ENCODE measurements around the gene CTTN. TPM values are rescaled to one million over a fixed set of nuclear protein-coding genes. Genes with fewer than 3 reads are reported as not detected.

The CTTN gene
- total and polyA plus RNA-seq, 10 of the 15 experiments (the other 5 are each of a cell fraction or from before 2014, with no cell fraction given) = 1.1 to 37.8 (median 11.8) TPM

DNA sequence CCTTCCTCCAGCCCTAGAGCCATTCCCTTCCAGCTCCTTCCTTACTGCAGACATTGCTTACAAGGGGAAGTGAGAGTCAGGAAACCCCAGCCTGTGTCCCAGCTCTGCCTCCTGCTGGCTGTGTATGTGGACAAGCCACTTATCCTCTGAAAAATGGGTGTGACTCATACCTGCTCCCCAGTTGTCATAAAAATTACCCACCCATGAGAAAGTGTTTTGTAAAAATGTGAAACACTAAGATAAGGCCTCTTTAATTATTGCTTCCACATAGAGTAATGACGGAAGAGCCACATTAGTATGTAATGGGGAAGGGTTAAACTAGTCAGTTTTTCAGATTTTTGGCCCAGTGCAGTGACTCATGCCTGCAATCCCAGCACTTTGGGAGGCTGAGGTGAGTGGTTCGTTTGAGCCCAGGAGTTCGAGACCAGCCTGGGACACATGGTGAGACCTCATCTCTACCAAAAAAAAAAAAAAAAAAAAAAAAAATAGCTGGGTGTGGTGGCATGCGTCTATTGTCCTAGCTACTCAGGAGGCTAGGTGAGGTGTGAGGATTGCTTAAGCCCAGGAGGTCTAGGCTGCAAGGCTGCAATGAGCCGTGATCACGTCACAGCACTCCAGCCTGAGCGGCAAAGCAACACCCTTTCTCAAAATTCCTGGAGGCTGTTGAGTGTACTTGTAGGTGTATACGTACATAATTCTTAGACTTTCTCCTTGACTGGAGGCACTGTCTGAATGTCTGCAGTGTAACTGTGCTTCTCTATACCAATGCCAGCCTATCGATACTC is 84.9 kb downstream of the CTTN start:
- Histone ChIP-seq H3K27ac (ENCODE audit: control insufficient read depth, insufficient read depth) (no peak overlapping the region), H3K27me3 (replicated peaks in 1 of 2; ENCODE audit: control insufficient read depth in 2 of 2, insufficient read depth in 2 of 2, low read length in 1 of 2) (no peaks in the 10 kb centered on the region), H3K4me1 (ENCODE audit: control insufficient read depth, insufficient read depth, low read length) (no peaks in the 10 kb centered on the region), H2AFZ (ENCODE audit: control insufficient read depth, low read depth, low read length) (no peak overlapping the region), H3K79me2 (ENCODE audit: control insufficient read depth, insufficient read depth, low read length) (no peaks in the 10 kb centered on the region), H3K36me3 (ENCODE audit: control insufficient read depth in 2 of 2, insufficient read depth in 2 of 2, low read length in 1 of 2) (no peaks in the 10 kb centered on the region), H3K4me2 (ENCODE audit: control insufficient read depth, insufficient read depth) (no peak overlapping the region), H4K20me1 (ENCODE audit: control insufficient read depth, insufficient read depth) (no peaks in the 10 kb centered on the region), H3K4me3 (no peak overlapping the region), H3K9me3 (replicated peaks; ENCODE audit: control insufficient read depth, insufficient read depth, low read length) (no peaks in the 10 kb centered on the region; the same call in 2 of the 3 replicates), H3K9ac (ENCODE audit: control insufficient read depth, insufficient read depth, low read length) (no peak overlapping the region)
- SMC1A ChIA-PET (ENCODE audit: uncharacterized antibody, unreplicated experiment) = interaction anchor here (0.9 kb wide), 1 partner anchor 274 kb away, joined by 3 read pairs; no protein-coding TSS in a partner anchor
- peak; percentile 80 for ATAC-seq
- no TSS peak for BruUV-seq (replicated peaks)
- POLR2A ChIA-PET = no interaction called here
- CTCF ChIA-PET = interaction anchor here (0.6 to 1.2 kb wide), 4 partner anchors 9 to 251 kb away, joined by 3 to 4 read pairs (median 4); no protein-coding TSS in a partner anchor
- WGBS (ENCODE audit: insufficient coverage, insufficient replicate concordance, low lambda C conversion rate, missing lambda C conversion rate) = 45% methylated on average over 9 of the region's 9 CpGs
- in situ Hi-C loops (cut with MboI) = no loop called here
- TF ChIP-seq, protein P1, sequence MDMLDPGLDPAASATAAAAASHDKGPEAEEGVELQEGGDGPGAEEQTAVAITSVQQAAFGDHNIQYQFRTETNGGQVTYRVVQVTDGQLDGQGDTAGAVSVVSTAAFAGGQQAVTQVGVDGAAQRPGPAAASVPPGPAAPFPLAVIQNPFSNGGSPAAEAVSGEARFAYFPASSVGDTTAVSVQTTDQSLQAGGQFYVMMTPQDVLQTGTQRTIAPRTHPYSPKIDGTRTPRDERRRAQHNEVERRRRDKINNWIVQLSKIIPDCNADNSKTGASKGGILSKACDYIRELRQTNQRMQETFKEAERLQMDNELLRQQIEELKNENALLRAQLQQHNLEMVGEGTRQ (IDR thresholded peaks at IDR 0.05; ENCODE audit: borderline replicate concordance, low read depth, low read length) = no peak
- peak; percentile 47 for TF ChIP-seq IKZF1 (conservative IDR thresholded peaks at IDR 0.05)
- no peak for TF ChIP-seq CREM (IDR thresholded peaks at IDR 0.05; ENCODE audit: low read depth)
- TF ChIP-seq IKZF2 (IDR thresholded peaks at IDR 0.05) = peak; percentile 17 to 28; a peak in 1 of 4 replicates
- no peak for TF ChIP-seq MLLT1 (IDR thresholded peaks at IDR 0.05)
- TF ChIP-seq, protein P2, sequence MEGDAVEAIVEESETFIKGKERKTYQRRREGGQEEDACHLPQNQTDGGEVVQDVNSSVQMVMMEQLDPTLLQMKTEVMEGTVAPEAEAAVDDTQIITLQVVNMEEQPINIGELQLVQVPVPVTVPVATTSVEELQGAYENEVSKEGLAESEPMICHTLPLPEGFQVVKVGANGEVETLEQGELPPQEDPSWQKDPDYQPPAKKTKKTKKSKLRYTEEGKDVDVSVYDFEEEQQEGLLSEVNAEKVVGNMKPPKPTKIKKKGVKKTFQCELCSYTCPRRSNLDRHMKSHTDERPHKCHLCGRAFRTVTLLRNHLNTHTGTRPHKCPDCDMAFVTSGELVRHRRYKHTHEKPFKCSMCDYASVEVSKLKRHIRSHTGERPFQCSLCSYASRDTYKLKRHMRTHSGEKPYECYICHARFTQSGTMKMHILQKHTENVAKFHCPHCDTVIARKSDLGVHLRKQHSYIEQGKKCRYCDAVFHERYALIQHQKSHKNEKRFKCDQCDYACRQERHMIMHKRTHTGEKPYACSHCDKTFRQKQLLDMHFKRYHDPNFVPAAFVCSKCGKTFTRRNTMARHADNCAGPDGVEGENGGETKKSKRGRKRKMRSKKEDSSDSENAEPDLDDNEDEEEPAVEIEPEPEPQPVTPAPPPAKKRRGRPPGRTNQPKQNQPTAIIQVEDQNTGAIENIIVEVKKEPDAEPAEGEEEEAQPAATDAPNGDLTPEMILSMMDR (IDR thresholded peaks at IDR 0.05 in 2 of 3, conservative IDR thresholded peaks at IDR 0.05 in 1 of 3; ENCODE audit: control insufficient read depth in 2 of 3, extremely low read depth in 1 of 3, insufficient read depth in 1 of 3, low read depth in 3 of 3, low read length in 3 of 3) = peak; percentile 46 to 61 (median 49); a peak in 5 of 6 replicates
- TF ChIP-seq SIX5 (IDR thresholded peaks at IDR 0.05; ENCODE audit: low read depth, low read length, severe bottlenecking) = no peak
- TF ChIP-seq SPI1 (IDR thresholded peaks at IDR 0.05; ENCODE audit: borderline replicate concordance, insufficient read depth, low read depth, low read length) = peak; percentile 85
- TF ChIP-seq SMC3 (IDR thresholded peaks at IDR 0.05; ENCODE audit: borderline replicate concordance, low read length) = peak; percentile 40; the same call in 1 of the 2 replicates
- TF ChIP-seq RUNX3 (IDR thresholded peaks at IDR 0.05; ENCODE audit: low read length) = peak; percentile 38; the same call in 1 of the 2 replicates
- peak; percentile 57 for TF ChIP-seq EED (IDR thresholded peaks at IDR 0.05; ENCODE audit: low read depth)
- TF ChIP-seq YY1 (IDR thresholded peaks at IDR 0.05; ENCODE audit: low read depth, low read length) = 0 out of 2 replicates have a peak, but pooled peaks have one; percentile 24
- peak; percentile 70; the same call in 1 of the 2 replicates for TF ChIP-seq IRF4 (IDR thresholded peaks at IDR 0.05; ENCODE audit: low read depth, low read length)
- TF ChIP-seq RAD21 (IDR thresholded peaks at IDR 0.05; ENCODE audit: insufficient read depth, low read depth, low read length) = peak; percentile 36
- no peak for FAIRE-seq
- DNase-seq (ENCODE audit: low read depth, low spot score) = no peak
- intact Hi-C loops (cut with micrococcal nuclease; ENCODE audit: unreplicated experiment) = no loop called here
- RAD21 ChIA-PET (ENCODE audit: unreplicated experiment) = interaction anchor here (2.0 kb wide), 1 partner anchor 16 kb away, joined by 5 read pairs; no protein-coding TSS in a partner anchor
